ENCODE measurements around the gene CDKN2A.
"Not testable (repeated sequence)": the region's sequence is repeated elsewhere in the genome, so short reads cannot be mapped to it uniquely, and the experiment has no call there.

The CDKN2A gene

GRCh38 chr9:21964925-21965385 is 29.2 kb downstream of the CDKN2A start:
- Histone ChIP-seq H3K4me1 (ENCODE audit: insufficient read depth, low read length) (peaks cover 7% of the 10 kb centered on the region), H3K9me3 (ENCODE audit: control insufficient read depth, insufficient read depth, low read length) (no peaks in the 10 kb centered on the region), H3K9ac (ENCODE audit: low read depth, low read length) (peak overlapping the region; percentile 49; the same call in 1 of the 2 replicates), H3K36me3 (ENCODE audit: insufficient read depth, low read length) (no peaks in the 10 kb centered on the region)

DNA sequence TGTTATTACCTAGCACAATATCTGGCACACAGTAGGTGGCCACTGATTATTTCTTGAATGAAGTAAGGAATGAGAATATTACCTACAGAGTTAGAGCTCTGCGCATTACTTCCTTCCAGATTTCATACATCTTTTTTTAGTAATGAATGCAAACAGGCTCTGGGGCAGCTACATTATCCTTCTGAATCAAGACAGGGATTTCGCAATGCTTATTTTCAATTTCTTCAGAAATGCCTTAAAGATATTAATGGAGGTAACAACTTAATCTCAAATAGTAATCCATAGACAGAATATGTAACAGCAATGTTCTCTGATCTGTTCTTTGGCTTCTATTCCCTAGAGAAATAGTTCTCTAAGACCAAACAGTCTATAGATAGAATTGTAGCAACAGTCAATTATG is 32.6 kb downstream of the CDKN2A start:
- Histone ChIP-seq H3K9ac (ENCODE audit: low read depth, low read length) (no peak overlapping the region), H3K4me1 (ENCODE audit: insufficient read depth, low read length) (peaks cover under 1% of the 10 kb centered on the region), H3K9me3 (ENCODE audit: control insufficient read depth, insufficient read depth, low read length) (no peaks in the 10 kb centered on the region), H3K36me3 (ENCODE audit: insufficient read depth, low read length) (no peaks in the 10 kb centered on the region)

DNA sequence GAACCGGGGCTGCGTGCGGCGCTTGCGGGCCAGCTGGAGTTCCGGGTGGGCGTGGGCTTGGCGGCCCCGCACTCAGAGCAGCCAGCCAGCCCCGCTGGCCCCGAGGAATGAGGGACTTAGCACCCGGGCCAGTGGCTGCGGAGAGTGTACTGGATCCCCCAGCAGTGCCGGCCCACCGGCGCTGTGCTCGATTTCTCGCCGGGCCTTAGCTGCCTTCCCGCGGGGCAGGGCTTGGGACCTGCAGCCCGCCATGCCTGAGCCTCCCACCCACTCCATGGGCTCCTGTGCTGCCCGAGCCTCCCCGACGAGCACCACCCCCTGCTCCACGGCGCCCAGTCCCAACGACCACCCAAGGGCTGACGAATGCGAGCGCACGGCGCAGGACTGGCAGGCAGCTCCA is 34.9 kb downstream of the CDKN2A start:
- H3K9me3 ChIP-seq (ENCODE audit: control insufficient read depth, insufficient read depth, low read length) = not testable (repeated sequence)

GRCh38 chr9:21958833-21959232 is 35.4 kb downstream of the CDKN2A start:
- Histone ChIP-seq H3K9me3 (ENCODE audit: control insufficient read depth, insufficient read depth, low read length) (no peaks in the 10 kb centered on the region), H3K4me1 (ENCODE audit: insufficient read depth, low read length) (no peaks in the 10 kb centered on the region), H3K9ac (ENCODE audit: low read depth, low read length) (no peak overlapping the region), H3K36me3 (ENCODE audit: insufficient read depth, low read length) (no peaks in the 10 kb centered on the region)

More for the DNA sequence above, 34.9 kb downstream of the CDKN2A start:
- not testable (repeated sequence) for H3K4me1 ChIP-seq (ENCODE audit: insufficient read depth, low read length); H3K36me3 ChIP-seq (ENCODE audit: insufficient read depth, low read length); H3K9ac ChIP-seq (ENCODE audit: low read depth, low read length)

DNA sequence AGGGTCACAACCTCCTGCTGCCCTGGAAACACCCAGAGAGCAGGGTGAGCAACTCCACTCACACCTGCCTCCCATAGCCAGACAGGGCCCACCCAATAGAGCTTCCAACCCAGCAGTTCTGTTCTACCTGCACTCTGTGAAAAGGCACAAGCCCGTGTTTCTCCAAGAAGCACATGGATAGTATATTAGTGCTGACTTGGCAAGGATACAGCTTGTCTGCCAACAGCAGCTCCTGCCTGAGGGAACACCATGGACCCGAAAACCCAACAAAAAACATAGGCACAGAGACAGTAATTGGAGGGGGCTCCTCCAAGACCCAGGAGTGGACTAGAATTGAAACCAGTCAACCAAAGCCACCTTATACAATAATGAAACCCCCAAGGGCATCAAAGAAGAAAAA is 48.6 kb downstream of the CDKN2A start:
- H3K9me3 ChIP-seq (ENCODE audit: control insufficient read depth, insufficient read depth, low read length) = no peaks in the 10 kb centered on the region; the same call in 1 of the 2 replicates

GRCh38 chr9:21943464-21943863 is 50.7 kb downstream of the CDKN2A start:
- Histone ChIP-seq H3K9me3 (ENCODE audit: control insufficient read depth, insufficient read depth, low read length) (no peaks in the 10 kb centered on the region; the same call in 1 of the 2 replicates), H3K9ac (ENCODE audit: low read depth, low read length) (no peak overlapping the region), H3K36me3 (ENCODE audit: insufficient read depth, low read length) (no peaks in the 10 kb centered on the region)

More for the DNA sequence above, 48.6 kb downstream of the CDKN2A start:
- Histone ChIP-seq H3K36me3 (ENCODE audit: insufficient read depth, low read length) (no peaks in the 10 kb centered on the region), H3K9ac (ENCODE audit: low read depth, low read length) (no peak overlapping the region), H3K4me1 (ENCODE audit: insufficient read depth, low read length) (no peaks in the 10 kb centered on the region)

DNA sequence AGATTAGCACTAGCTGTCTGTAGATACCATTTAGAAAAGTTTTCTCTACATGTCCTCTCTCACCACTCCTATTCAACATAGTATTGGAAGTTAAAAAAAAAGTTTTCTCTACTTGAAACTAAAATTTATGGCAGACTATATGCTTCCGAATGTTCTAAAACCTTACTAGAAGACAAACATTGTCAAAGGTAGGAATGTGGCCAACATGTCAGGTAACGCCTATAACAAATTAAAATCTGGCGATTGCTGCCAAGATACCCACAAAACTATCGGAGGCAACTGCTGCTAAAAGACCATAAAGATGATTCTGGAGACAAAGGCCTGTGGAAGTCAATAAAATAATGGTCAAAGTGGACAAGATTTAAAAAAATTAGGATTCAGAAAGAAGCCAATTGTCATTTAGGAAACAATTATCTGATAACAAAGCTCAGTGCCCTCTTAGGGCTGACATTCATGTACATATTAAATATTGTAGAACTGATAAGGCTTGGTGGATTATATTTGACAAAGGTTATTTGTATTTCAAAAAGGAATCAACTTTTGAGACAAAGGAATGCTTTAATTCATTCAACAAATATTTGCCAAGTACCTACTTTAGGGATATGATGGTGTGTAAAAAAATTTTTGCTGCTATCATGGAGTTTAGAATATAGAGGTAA is 52.7 kb downstream of the CDKN2A start:
- no peaks in the 10 kb centered on the region; the same call in 1 of the 2 replicates for H3K9me3 ChIP-seq (ENCODE audit: control insufficient read depth, insufficient read depth, low read length)
- no peaks in the 10 kb centered on the region for H3K36me3 ChIP-seq (ENCODE audit: insufficient read depth, low read length)
- no peaks in the 10 kb centered on the region for H3K4me1 ChIP-seq (ENCODE audit: insufficient read depth, low read length)
- no peak overlapping the region for H3K9ac ChIP-seq (ENCODE audit: low read depth, low read length)

More at GRCh38 chr9:21943464-21943863, 50.7 kb downstream of the CDKN2A start:
- H3K4me1 ChIP-seq (ENCODE audit: insufficient read depth, low read length) = no peaks in the 10 kb centered on the region

GRCh38 chr9:21936161-21936560 is 58.0 kb downstream of the CDKN2A start:
- Histone ChIP-seq H3K9ac (ENCODE audit: low read depth, low read length) (no peak overlapping the region), H3K36me3 (ENCODE audit: insufficient read depth, low read length) (no peaks in the 10 kb centered on the region), H3K4me1 (ENCODE audit: insufficient read depth, low read length) (peaks cover 26% of the 10 kb centered on the region), H3K9me3 (ENCODE audit: control insufficient read depth, insufficient read depth, low read length) (no peaks in the 10 kb centered on the region)

- Histone ChIP-seq H3K9me3 (ENCODE audit: control insufficient read depth, insufficient read depth, low read length) (no peaks in the 10 kb centered on the region), H3K4me1 (ENCODE audit: insufficient read depth, low read length) (peaks cover 26% of the 10 kb centered on the region), H3K36me3 (ENCODE audit: insufficient read depth, low read length) (no peaks in the 10 kb centered on the region), H3K9ac (ENCODE audit: low read depth, low read length) (no peak overlapping the region)
These were observed 58.6 kb downstream of the CDKN2A start for GRCh38 chr9:21935631-21936030.

DNA sequence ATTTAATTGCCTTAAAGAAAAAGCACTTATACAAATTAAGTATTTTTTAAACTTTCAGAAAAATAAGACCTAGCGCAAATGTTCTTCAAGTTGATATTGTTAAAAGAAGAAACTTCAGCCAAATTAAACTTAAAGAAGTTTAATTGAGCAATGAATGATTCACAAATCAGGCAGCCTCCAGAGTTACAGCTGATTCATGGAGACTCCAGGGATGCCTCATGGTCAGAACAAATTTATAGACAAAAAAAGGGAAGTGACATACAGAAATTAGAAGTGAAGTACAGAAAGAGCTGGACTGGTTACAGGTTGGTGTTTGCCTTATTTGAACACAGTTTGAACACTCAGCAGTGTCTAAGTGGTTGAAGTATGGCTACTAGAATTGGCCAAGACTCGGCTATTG is 60.3 kb downstream of the CDKN2A start:
- Histone ChIP-seq H3K9me3 (ENCODE audit: control insufficient read depth, insufficient read depth, low read length) (no peaks in the 10 kb centered on the region), H3K36me3 (ENCODE audit: insufficient read depth, low read length) (no peaks in the 10 kb centered on the region), H3K9ac (ENCODE audit: low read depth, low read length) (no peak overlapping the region), H3K4me1 (ENCODE audit: insufficient read depth, low read length) (peaks cover 26% of the 10 kb centered on the region)

- Histone ChIP-seq H3K9me3 (ENCODE audit: control insufficient read depth, insufficient read depth, low read length) (no peaks in the 10 kb centered on the region), H3K36me3 (ENCODE audit: insufficient read depth, low read length) (no peaks in the 10 kb centered on the region), H3K9ac (ENCODE audit: low read depth, low read length) (no peak overlapping the region), H3K4me1 (ENCODE audit: insufficient read depth, low read length) (peaks cover 26% of the 10 kb centered on the region)
These were observed 60.9 kb downstream of the CDKN2A start for GRCh38 chr9:21933281-21933680.

DNA sequence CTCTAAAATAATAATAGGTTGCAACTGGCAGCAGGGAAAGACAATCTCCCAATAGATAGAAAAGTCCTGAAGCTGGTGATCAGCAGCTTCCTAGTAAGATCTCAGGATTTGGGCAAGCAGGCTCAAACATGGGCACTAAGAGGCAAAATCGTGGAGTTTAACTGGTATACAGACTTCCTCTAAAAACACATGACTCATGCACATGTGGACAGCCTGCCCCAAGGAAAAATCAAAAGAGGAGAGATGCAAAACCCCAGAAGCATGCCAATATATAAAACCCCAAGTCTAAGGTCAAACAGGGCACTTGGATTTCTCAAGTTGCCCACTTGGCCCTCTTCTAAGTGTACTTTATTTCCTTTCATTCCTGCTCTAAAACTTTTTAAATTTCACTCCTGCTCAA is 62.8 kb downstream of the CDKN2A start:
- Histone ChIP-seq H3K9ac (ENCODE audit: low read depth, low read length) (no peak overlapping the region), H3K9me3 (ENCODE audit: control insufficient read depth, insufficient read depth, low read length) (no peaks in the 10 kb centered on the region), H3K4me1 (ENCODE audit: insufficient read depth, low read length) (peaks cover 26% of the 10 kb centered on the region), H3K36me3 (ENCODE audit: insufficient read depth, low read length) (no peaks in the 10 kb centered on the region)

- Histone ChIP-seq H3K4me1 (ENCODE audit: insufficient read depth, low read length) (peaks cover 10% of the 10 kb centered on the region), H3K9me3 (ENCODE audit: control insufficient read depth, insufficient read depth, low read length) (no peaks in the 10 kb centered on the region), H3K9ac (ENCODE audit: low read depth, low read length) (no peak overlapping the region), H3K36me3 (ENCODE audit: insufficient read depth, low read length) (no peaks in the 10 kb centered on the region)
These were observed 66.4 kb downstream of the CDKN2A start for GRCh38 chr9:21927752-21928151.

DNA sequence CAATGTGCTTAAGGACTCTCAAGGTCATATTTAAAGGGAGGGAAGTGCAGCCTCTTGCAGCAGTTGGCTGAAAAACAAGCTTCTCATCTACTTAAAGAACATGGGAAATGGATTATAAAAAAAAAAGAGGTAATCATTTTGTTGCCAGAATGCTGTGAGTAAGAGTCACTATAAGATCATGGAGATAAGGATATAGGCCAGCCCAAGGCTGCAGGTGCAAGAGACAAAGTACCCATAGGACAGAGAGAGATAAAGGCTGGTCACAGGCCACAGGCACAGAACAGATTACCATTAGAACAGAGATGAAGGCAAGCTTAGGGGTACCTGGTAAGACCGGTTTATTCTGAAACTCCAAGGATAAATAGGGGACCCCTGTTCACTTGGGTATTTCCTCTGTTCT is 70.5 kb downstream of the CDKN2A start:
- Histone ChIP-seq H3K9ac (ENCODE audit: low read depth, low read length) (no peak overlapping the region), H3K4me1 (ENCODE audit: insufficient read depth, low read length) (peaks cover 11% of the 10 kb centered on the region; the same call in 1 of the 2 replicates), H3K9me3 (ENCODE audit: control insufficient read depth, insufficient read depth, low read length) (no peaks in the 10 kb centered on the region), H3K36me3 (ENCODE audit: insufficient read depth, low read length) (no peaks in the 10 kb centered on the region)

Data from ES-I3 (cell line).